GM19372 (cell line): Measurements from ENCODE around the gene OSBP.
"Not testable (repeated sequence)": the region's sequence is repeated elsewhere in the genome, so short reads cannot be mapped to it uniquely, and the experiment has no call there.

ENCODE experiments used
- ATAC-seq: cut with Tn5 transposase; IDR thresholded peaks from one replicate; pipeline ENCODE4 v1.9.1; 2021; ENCODE audit warnings: mild to moderate bottlenecking, low read depth, moderate library complexity; ENCODE audit not compliant: unreplicated experiment

OSBP gene

GRCh38 chr11:59555601-59556114 is 59.9 kb downstream of the OSBP start:
- ATAC-seq, result no peak

DNA sequence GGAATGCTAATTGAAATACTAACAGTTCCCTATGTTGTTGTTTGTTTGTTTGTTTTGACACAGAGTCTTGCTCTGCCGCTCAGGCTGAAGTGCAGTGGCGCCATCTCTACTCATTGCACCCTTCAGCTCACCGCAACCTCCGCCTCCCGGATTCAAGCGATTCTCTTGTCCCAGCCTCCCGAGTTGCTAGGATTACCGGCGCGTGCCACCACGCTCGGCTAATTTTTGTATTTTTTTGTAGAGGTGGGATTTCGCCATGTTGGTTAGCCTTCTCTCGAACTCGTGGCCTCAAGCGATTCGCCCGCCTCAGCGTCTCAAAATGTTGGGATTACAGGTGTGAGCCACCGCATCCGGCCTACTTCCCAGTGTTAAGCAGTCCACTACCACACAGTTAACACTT is 62.3 kb downstream of the OSBP start:
- no peak for ATAC-seq

- no peak for ATAC-seq
Observed at GRCh38 chr11:59552844-59553243, 62.7 kb downstream of the OSBP start.

DNA sequence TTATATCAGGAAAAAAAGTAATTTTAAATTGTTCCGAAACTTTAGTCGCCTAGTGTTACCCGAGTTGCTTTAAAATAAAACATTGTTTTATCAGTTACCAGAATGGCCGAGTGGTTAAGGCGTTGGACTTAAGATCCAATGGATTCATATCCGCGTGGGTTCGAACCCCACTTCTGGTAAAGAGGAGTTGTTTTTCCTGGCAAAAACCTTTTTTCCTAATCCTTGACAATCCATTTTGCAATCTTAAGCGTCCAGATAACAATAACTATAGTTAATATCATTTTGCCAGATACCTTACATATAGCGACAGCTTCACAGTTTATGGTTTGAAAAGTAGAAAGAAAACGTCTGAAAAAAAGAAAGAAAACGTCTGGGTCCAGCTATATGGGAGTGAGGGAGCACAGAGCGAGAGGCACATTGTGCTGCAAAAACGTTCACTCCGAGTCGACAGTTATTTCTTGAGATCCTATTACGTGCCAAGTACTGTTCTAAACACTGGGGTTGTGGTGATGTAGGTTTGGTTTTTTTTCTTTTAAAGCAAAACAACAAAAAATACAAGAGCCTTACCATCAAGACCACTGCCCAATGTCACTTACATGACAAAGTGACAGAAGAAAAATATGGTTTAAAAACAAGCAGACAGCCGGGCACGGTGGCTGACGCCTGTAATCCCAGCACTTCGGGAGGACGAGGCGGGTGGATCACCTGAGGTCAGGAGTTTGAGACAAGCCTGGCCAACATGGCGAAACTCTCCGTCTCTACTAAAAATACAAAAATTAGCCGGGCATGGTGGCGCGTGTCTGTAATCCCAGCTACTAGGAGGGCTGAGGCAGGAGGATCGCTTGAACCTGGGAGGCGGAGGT is 63.7 kb downstream of the OSBP start:
- no peak for ATAC-seq

- ATAC-seq, result peak; percentile 38
Observed at GRCh38 chr11:59550842-59551658, 64.5 kb downstream of the OSBP start.

DNA sequence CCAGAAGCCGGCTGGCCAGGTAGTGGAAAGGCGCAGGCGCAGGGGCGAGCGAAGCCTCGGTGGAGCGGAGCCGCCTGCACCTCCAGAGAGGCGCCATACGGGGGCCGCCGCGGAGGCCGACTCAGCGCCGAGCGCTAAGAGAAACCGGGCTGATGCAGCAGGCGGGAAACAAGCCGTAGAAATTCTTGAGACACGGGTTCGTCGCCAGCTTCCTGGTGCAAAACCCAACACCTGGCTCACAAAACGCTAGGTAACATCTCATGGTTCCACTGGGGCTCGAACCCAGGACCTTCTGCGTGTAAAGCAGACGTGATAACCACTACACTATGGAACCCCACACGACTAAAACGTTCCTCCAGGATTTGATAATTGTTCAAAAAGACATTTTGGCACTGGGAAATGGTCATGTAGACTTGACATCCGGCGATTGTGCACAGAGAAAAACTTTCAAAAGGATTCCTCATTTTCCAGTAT is 65.2 kb downstream of the OSBP start:
- peak; percentile 87 for ATAC-seq

DNA sequence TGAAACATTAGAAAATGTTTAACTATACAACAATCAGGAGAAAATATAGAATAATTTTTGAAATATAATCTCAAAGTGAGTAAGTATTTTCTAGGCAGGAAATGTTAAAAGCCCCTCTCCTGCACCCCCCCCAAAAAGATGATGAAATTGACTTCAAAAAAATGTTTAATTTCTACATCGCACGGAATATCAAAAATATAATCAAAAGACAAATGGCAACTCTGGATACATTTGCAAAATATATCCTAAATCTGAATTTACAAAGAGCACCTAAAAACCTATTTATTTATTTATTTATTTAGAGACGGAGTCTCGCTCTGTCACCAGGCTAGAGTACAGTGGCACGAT is 67.3 kb downstream of the OSBP start:
- ATAC-seq, result no peak

DNA sequence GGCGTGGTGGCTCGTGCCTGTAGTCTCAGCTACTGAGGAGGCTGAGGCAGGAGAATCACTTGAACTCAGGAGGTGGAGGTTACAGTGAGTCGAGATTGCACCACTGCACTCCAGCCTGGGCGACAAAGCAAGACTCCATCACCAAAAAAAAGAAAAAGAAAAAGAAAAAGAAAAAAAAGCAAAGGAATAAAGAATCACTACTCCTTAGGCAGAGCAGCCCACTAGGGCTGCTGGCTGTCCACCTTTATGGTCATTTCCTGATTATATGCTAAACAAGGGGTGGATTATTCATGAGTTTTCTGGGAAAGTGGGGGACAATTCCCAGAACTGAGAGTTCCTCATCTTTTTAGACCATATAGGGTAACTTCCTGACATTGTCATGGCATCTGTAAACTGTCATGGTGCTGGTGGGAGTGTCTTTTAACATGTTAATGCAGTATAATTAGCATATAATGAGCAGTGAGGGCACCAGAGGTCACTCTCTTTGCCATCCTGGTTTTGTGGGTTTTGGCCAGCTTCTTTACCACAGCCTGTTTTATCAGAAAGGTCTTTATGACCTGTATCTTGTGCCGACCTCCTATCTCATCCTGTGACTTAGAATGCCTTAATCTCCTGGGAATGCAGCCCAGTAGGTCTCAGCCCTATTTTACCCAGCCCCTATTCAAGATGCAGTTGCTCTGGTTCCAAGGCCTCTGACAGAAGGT is 67.8 kb downstream of the OSBP start:
- ATAC-seq, result not testable (repeated sequence)

GRCh38 chr11:59545179-59546020 is 70.2 kb downstream of the OSBP start:
- no peak for ATAC-seq

- ATAC-seq, result no peak
Observed at GRCh38 chr11:59544869-59545178, 70.8 kb downstream of the OSBP start.

- not testable (repeated sequence) for ATAC-seq
Observed at GRCh38 chr11:59543713-59544112, 71.9 kb downstream of the OSBP start.

- ATAC-seq, result no peak
Observed at GRCh38 chr11:59542142-59542810, 73.3 kb downstream of the OSBP start.

DNA sequence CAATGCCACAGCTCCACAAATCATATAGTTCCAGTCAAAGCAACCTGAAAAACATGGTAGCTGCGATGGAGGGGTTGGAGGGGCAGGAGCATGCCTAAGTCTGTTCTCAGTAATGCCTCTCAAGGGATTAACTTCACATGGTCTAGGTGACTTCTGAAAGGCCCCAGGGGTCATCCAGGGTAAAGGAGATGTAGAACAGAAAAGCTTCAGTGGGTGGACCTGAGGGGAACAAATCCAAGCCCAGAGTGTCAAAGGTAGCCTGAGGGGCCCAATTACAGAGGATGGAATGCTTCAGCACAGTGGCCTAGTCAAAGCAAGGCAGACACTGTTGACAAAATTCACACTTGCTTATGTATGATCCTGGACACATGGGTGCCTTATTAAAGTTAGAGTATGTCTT is 80.9 kb downstream of the OSBP start:
- no peak for ATAC-seq

GRCh38 chr11:59532620-59533019 is 83.0 kb downstream of the OSBP start:
- no peak for ATAC-seq

- no peak for ATAC-seq
Observed at GRCh38 chr11:59528711-59529110, 86.9 kb downstream of the OSBP start.
